ENCODE measurements around the gene PEAK3. TPM values are rescaled to one million over a fixed set of nuclear protein-coding genes. Genes with fewer than 3 reads are reported as not detected.

PEAK3 gene
- polyA plus RNA-seq, 3 donors, result 2.4 to 6.3 (median 2.9) TPM

- peak overlapping the region; percentile 74 for H3K4me2 ChIP-seq (replicated peaks; ENCODE audit: extremely low read depth, low read length, poor library complexity, severe bottlenecking)
- peaks cover 32 to 42% of the 10 kb centered on the region in 2 donors for H3K4me1 ChIP-seq (ENCODE audit: control insufficient read depth in 1 of 2, insufficient read depth in 2 of 2, low read length in 2 of 2)
- peaks cover 42 to 73% (median 45%) of the 10 kb centered on the region in 3 donors for H3K27me3 Mint-ChIP-seq (ENCODE audit: low read depth in 3 of 3)
- H3K27ac ChIP-seq (ENCODE audit: low read depth in 1 of 2, low read length in 2 of 2), result no peak overlapping the region
- H4K20me1 ChIP-seq (ENCODE audit: insufficient read depth, low read length), result peaks cover 51% of the 10 kb centered on the region
- peaks cover 18 to 51% of the 10 kb centered on the region in 2 donors for H3K27me3 ChIP-seq (ENCODE audit: control insufficient read depth in 2 of 2, insufficient read depth in 2 of 2, low read length in 2 of 2)
- H3K79me2 ChIP-seq (ENCODE audit: insufficient read depth, low read length), result no peaks in the 10 kb centered on the region
- no peak for TF ChIP-seq CTCF (IDR thresholded peaks at IDR 0.05)
- 5% methylated on average over 16 of the region's 18 CpGs for WGBS (ENCODE audit: insufficient coverage)
- H3K4me1 Mint-ChIP-seq, result peaks cover 22% of the 10 kb centered on the region
- H3K36me3 Mint-ChIP-seq, result peaks cover 8 to 10% of the 10 kb centered on the region in 2 donors
- intact Hi-C loops (cut with micrococcal nuclease), result no loop called here
- peak overlapping the region; percentile 71 for H2AFZ ChIP-seq (ENCODE audit: insufficient read depth, low read depth, low read length, poor library complexity, severe bottlenecking)
- H3K9me3 ChIP-seq (replicated peaks in 1 of 2; ENCODE audit: control insufficient read depth in 1 of 2, insufficient read depth in 1 of 2, low read length in 2 of 2), result peaks cover 0 to 14% of the 10 kb centered on the region in 2 donors
- H3K4me3 Mint-ChIP-seq, result peak overlapping the region; percentile 64 to 78
- H3K9ac ChIP-seq (ENCODE audit: insufficient read depth, low read length, poor library complexity, severe bottlenecking), result no peak overlapping the region
- no peak overlapping the region for H3K27ac Mint-ChIP-seq
- no peak for DNase-seq
- peak overlapping the region in 2 of 3 experiments; percentile 7 to 70 for H3K4me3 ChIP-seq (replicated peaks in 1 of 3; ENCODE audit: low read depth in 2 of 3, low read length in 3 of 3)
- peaks cover 12% of the 10 kb centered on the region in 2 donors for H3K36me3 ChIP-seq (replicated peaks in 1 of 2; ENCODE audit: control insufficient read depth in 1 of 2, insufficient read depth in 2 of 2, low read length in 2 of 2)
- peaks cover 0 to 8% (median 0%) of the 10 kb centered on the region in 7 donors for H3K9me3 Mint-ChIP-seq
Observed at GRCh38 chr19:2252797-2253105, 29.2 kb downstream of the PEAK3 start.

DNA sequence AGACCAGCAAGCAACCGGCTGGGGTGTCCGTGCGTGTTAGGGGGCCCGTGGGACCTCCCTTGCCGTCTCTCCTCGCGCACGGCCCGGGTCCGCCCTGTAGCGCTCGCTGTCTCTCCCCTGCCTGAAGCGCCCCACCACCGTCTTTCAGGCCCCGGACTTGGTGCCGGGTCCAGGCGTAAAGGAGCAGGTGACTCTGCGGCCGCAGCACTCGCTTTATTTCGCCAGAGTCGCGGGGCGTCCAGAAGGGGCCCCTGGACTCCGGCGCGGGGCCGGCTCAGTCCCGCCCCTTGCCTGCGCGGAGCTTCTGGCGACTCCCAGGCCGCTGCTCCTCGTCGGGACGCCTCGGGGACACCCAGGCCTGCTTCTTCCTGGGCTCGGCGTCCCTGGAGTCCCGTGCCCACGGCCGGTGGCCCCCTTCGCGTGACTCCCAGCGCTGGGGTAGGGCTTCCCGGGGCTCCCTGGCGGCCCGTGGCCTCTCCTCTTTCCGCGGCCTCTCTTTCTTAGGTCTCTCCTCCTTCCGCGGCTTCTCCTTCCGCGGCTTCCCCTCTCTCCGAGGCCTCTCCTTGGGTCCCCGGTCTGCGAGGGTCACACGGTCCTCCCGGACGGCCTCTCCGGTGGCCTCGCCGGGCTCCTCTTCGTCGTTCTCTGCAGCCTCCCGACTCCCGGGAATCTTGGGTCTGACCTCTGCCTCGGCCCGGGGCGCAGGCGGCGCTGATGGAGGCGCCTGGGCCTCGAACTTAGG is 29.7 kb downstream of the PEAK3 start:
- Mint-ChIP-seq H3K4me1 (peaks cover 22% of the 10 kb centered on the region), H3K4me3 (peak overlapping the region; percentile 66 to 84), H3K36me3 (peaks cover 11 to 15% of the 10 kb centered on the region in 2 donors), H3K27ac (no peak overlapping the region), H3K27me3 (ENCODE audit: low read depth in 3 of 3) (peaks cover 42 to 73% (median 42%) of the 10 kb centered on the region in 3 donors), H3K9me3 (peaks cover 0 to 8% (median 0%) of the 10 kb centered on the region in 7 donors)
- peak overlapping the region; percentile 71 for H2AFZ ChIP-seq (ENCODE audit: insufficient read depth, low read depth, low read length, poor library complexity, severe bottlenecking)
- peak overlapping the region in 2 of 3 experiments; percentile 20 to 70 for H3K4me3 ChIP-seq (replicated peaks in 1 of 3; ENCODE audit: low read depth in 2 of 3, low read length in 3 of 3)
- peaks cover 55% of the 10 kb centered on the region for H4K20me1 ChIP-seq (ENCODE audit: insufficient read depth, low read length)
- peak overlapping the region; percentile 74 for H3K4me2 ChIP-seq (replicated peaks; ENCODE audit: extremely low read depth, low read length, poor library complexity, severe bottlenecking)
- peaks cover 0 to 14% of the 10 kb centered on the region in 2 donors for H3K9me3 ChIP-seq (replicated peaks in 1 of 2; ENCODE audit: control insufficient read depth in 1 of 2, insufficient read depth in 1 of 2, low read length in 2 of 2)
- TF ChIP-seq CTCF (IDR thresholded peaks at IDR 0.05), result no peak
- H3K27ac ChIP-seq (ENCODE audit: low read depth in 1 of 2, low read length in 2 of 2), result no peak overlapping the region
- peaks cover 18 to 51% of the 10 kb centered on the region in 2 donors for H3K27me3 ChIP-seq (ENCODE audit: control insufficient read depth in 2 of 2, insufficient read depth in 2 of 2, low read length in 2 of 2)
- peaks cover 32 to 42% of the 10 kb centered on the region in 2 donors for H3K4me1 ChIP-seq (ENCODE audit: control insufficient read depth in 1 of 2, insufficient read depth in 2 of 2, low read length in 2 of 2)
- intact Hi-C loops (cut with micrococcal nuclease), result no loop called here
- peaks cover 16 to 18% of the 10 kb centered on the region in 2 donors for H3K36me3 ChIP-seq (replicated peaks in 1 of 2; ENCODE audit: control insufficient read depth in 1 of 2, insufficient read depth in 2 of 2, low read length in 2 of 2)
- no peaks in the 10 kb centered on the region for H3K79me2 ChIP-seq (ENCODE audit: insufficient read depth, low read length)
- whole genome bisulfite sequencing (ENCODE audit: insufficient coverage), result 3% methylated on average over 74 of the region's 74 CpGs
- DNase-seq, result no peak
- no peak overlapping the region for H3K9ac ChIP-seq (ENCODE audit: insufficient read depth, low read length, poor library complexity, severe bottlenecking)
